OCI-LY1 (cell line): Measurements from ENCODE around the gene DDAH1.
A peak's percentile ranks its signal among the peaks of the same experiment; 100 is the strongest.

Source experiments
- H2AFZ ChIP-seq: fragments of 200-600 bp; sonication (generic), shearing (Covaris generic); 2 replicates; pipeline ENCODE4 v1.6.0; 2014; ENCODE audit warnings: antibody characterized with exemption, mild to moderate bottlenecking, low read length
- H3F3A ChIP-seq: fragments of 200-600 bp; sonication (generic), shearing (Covaris generic); 2 replicates; pipeline ENCODE4 v1.6.0; 2014; ENCODE audit warnings: mild to moderate bottlenecking, antibody characterized with exemption, low read length, moderate library complexity; ENCODE audit not compliant: insufficient read depth
- H3K27ac ChIP-seq: fragments of 200-600 bp; sonication (generic); 2 replicates; pipeline ENCODE4 v1.5.1; 2014; ENCODE audit warnings: low read length, mixed run types, mild to moderate bottlenecking, low read depth; ENCODE audit not compliant: poor library complexity, severe bottlenecking
- H3K27me3 ChIP-seq: fragments of 200-600 bp; sonication (generic); 2 replicates; pipeline ENCODE4 v1.6.0; 2014; ENCODE audit warnings: antibody characterized with exemption, mild to moderate bottlenecking, low read length, moderate library complexity; ENCODE audit not compliant: insufficient read depth
- H3K36me3 ChIP-seq: fragments of 200-600 bp; sonication (generic); 2 replicates; pipeline ENCODE4 v1.6.1; 2014; ENCODE audit warnings: mild to moderate bottlenecking, antibody characterized with exemption, low read length, moderate library complexity, mixed read lengths; ENCODE audit not compliant: insufficient read depth
- H3K4me1 ChIP-seq: fragments of 200-600 bp; sonication (generic); 2 replicates; pipeline ENCODE4 v1.5.1; 2014; ENCODE audit warnings: mild to moderate bottlenecking, low read length, moderate library complexity; ENCODE audit not compliant: insufficient read depth, severe bottlenecking
- H3K4me2 ChIP-seq: fragments of 200-600 bp; sonication (generic), shearing (Covaris generic); 2 replicates; pipeline ENCODE4 v1.6.1; 2014; ENCODE audit warnings: low read length
- H3K4me3 ChIP-seq: fragments of 200-600 bp; sonication (generic); 2 replicates; pipeline ENCODE4 v1.5.1; 2014; ENCODE audit warnings: low read length, low read depth, mild to moderate bottlenecking, mixed read lengths; ENCODE audit not compliant: poor library complexity, severe bottlenecking
- H3K79me2 ChIP-seq: fragments of 200-600 bp; shearing (Covaris generic); 2 replicates; pipeline ENCODE4 v1.6.1; 2016; ENCODE audit warnings: mixed run types, low read length, mixed read lengths; ENCODE audit not compliant: insufficient read depth
- H3K9ac ChIP-seq: fragments of 200-600 bp; sonication (generic), shearing (Covaris generic); 2 replicates; pipeline ENCODE4 v1.6.1; 2014; ENCODE audit warnings: mild to moderate bottlenecking, low read length, mixed read lengths
- H3K9me2 ChIP-seq: fragments of 200-600 bp; sonication (generic), shearing (Covaris generic); 2 replicates; pipeline ENCODE4 v1.6.1; 2014; ENCODE audit warnings: low read depth, mild to moderate bottlenecking, low read length, mixed read lengths
- H3K9me3 ChIP-seq: fragments of 200-600 bp; shearing (Covaris generic); 2 replicates; pipeline ENCODE4 v1.6.1; 2014; ENCODE audit warnings: low read length, mixed read lengths
- H4K20me1 ChIP-seq: fragments of 200-600 bp; sonication (generic), shearing (Covaris generic); 2 replicates; pipeline ENCODE4 v1.6.0; 2016; ENCODE audit warnings: mild to moderate bottlenecking, low read length; ENCODE audit not compliant: insufficient read depth
- EZH2 ChIP-seq: fragments of 200-600 bp; sonication (generic), shearing (Covaris generic); IDR thresholded peaks from 2 replicates; pipeline ENCODE4 v1.8.0; 2017; ENCODE audit warnings: borderline replicate concordance, mixed run types, mild to moderate bottlenecking, antibody characterized with exemption, low read length, moderate library complexity, mixed read lengths
- TF ChIP-seq, protein P1 (sequence below): fragments of 200-600 bp; sonication (generic), shearing (Covaris generic); IDR thresholded peaks from 2 replicates; pipeline ENCODE4 v1.5.1; 2017; ENCODE audit warnings: mild to moderate bottlenecking, antibody characterized with exemption, low read length, moderate library complexity, mixed read lengths

Gene DDAH1

DNA sequence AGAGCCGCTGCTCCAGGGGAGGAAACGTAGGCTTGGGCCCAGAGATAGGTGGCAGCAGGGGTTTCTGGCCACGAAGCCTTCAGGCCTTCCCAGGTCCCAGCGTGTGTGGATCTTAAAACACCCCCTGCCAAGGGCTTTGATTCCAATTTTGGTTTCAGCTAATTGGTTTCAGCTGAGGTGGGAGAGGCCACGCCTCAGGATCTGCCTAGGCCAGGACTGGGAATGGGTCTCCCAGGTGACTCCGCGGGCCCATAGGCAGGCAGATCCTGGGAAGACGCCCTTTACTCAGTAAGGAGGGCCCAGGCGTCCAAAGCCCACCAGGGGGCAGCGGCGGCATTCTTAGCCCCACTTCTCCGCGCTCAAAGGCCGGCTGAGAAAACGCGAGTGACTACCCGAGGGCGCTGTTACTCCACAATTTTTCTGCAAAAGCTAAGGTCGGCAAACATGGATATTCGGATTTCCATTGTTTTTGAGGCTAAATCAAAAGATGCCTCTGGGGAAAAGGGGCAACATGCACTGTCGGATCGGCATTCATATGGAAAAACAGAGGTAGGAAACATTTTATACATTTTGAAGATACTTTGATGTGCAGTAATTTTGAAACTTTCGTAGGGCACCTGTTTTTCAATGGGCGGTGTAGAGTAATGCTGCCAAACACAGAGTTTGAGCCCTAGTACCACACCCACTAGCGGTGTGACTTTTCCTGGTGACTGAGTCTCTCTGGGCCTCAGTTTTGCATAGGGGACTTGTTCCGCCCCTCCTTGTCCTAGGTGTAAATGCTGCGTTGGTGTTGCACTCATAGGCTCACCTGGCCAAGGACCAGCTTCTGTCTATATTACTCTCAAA is 156.7 kb downstream of the DDAH1 start:
- no peaks in the 10 kb centered on the region for H4K20me1 ChIP-seq
- no peak overlapping the region for H3K9ac ChIP-seq
- TF ChIP-seq, protein P1, sequence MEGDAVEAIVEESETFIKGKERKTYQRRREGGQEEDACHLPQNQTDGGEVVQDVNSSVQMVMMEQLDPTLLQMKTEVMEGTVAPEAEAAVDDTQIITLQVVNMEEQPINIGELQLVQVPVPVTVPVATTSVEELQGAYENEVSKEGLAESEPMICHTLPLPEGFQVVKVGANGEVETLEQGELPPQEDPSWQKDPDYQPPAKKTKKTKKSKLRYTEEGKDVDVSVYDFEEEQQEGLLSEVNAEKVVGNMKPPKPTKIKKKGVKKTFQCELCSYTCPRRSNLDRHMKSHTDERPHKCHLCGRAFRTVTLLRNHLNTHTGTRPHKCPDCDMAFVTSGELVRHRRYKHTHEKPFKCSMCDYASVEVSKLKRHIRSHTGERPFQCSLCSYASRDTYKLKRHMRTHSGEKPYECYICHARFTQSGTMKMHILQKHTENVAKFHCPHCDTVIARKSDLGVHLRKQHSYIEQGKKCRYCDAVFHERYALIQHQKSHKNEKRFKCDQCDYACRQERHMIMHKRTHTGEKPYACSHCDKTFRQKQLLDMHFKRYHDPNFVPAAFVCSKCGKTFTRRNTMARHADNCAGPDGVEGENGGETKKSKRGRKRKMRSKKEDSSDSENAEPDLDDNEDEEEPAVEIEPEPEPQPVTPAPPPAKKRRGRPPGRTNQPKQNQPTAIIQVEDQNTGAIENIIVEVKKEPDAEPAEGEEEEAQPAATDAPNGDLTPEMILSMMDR = peak; percentile 98
- no peak for TF ChIP-seq EZH2
- H3K4me2 ChIP-seq = peak overlapping the region; percentile 46; the same call in 1 of the 2 replicates
- no peaks in the 10 kb centered on the region for H3F3A ChIP-seq
- no peak overlapping the region for H2AFZ ChIP-seq
- H3K27me3 ChIP-seq = no peaks in the 10 kb centered on the region
- H3K9me2 ChIP-seq = no peaks in the 10 kb centered on the region
- no peaks in the 10 kb centered on the region for H3K79me2 ChIP-seq
- H3K36me3 ChIP-seq = no peaks in the 10 kb centered on the region
- H3K4me1 ChIP-seq = peaks cover 7% of the 10 kb centered on the region
- no peak overlapping the region for H3K27ac ChIP-seq
- no peaks in the 10 kb centered on the region for H3K9me3 ChIP-seq
- H3K4me3 ChIP-seq = no peak overlapping the region

DNA sequence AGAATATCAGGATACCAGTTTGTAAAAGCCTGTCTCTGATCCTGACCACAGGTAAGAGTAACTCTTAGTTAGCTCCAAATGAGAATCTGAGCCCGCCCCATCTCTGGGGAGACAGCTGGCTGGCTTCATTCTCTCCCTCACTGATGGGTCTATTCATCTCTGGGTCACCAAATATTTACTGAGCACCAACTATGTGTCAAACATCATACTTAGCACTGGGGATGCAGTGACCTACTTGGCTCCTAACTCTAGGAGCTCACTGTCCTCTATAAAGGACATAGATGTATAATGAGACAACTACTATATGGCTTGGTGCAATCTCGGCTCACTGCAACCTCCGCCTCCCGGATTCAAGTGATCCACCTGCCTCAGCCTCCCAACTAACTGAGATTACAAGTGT is 158.7 kb downstream of the DDAH1 start:
- no peaks in the 10 kb centered on the region for H3F3A ChIP-seq
- no peaks in the 10 kb centered on the region for H4K20me1 ChIP-seq
- H3K9me2 ChIP-seq = no peaks in the 10 kb centered on the region
- peaks cover 7% of the 10 kb centered on the region for H3K4me1 ChIP-seq
- no peak for TF ChIP-seq EZH2
- TF ChIP-seq, protein P1 = no peak
- no peak overlapping the region for H2AFZ ChIP-seq
- H3K9me3 ChIP-seq = no peaks in the 10 kb centered on the region
- H3K27me3 ChIP-seq = no peaks in the 10 kb centered on the region
- no peak overlapping the region for H3K27ac ChIP-seq
- no peaks in the 10 kb centered on the region for H3K36me3 ChIP-seq
- H3K4me2 ChIP-seq = no peak overlapping the region
- no peak overlapping the region for H3K9ac ChIP-seq
- no peaks in the 10 kb centered on the region for H3K79me2 ChIP-seq
- no peak overlapping the region for H3K4me3 ChIP-seq

DNA sequence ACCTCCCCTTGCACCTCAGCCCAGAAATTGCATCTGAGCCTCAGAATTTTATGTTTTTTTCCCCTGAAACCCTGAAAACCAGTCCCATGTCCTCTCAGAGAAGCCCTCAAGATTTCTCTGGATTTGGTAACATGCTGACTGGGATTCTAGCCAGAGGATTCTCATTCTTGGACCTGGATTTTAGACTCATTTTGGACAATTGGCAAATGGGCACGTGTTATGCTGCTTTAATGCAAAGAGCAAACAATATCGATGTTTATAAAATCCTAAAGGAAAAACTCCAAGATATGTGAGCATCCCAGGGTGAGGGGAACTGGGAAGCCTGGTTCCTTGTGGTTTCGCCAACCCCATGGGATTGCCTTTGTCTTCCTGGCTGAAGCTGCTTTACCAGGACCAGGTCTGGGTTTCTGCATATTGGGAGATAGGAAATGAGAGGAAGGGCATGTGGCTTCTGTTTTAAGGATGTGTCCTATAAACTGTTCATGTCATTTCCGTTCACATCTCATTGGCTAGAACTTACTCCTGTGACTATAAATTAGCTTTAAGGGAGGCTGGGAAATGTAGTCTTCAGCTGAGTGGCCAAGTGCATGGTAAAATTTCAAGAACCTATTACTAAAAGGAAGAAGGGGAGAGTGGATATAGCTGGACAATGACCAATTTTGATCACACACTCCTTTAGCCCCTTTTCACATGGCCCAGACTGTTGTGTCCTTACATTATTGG is 161.4 kb downstream of the DDAH1 start:
- Histone ChIP-seq H3K4me1 (peaks cover 5% of the 10 kb centered on the region), H3K27ac (no peak overlapping the region), H3K4me3 (no peak overlapping the region), H3K9me3 (no peaks in the 10 kb centered on the region), H4K20me1 (no peaks in the 10 kb centered on the region), H3K36me3 (no peaks in the 10 kb centered on the region), H3K4me2 (no peak overlapping the region), H2AFZ (no peak overlapping the region), H3K9me2 (no peaks in the 10 kb centered on the region), H3K27me3 (no peaks in the 10 kb centered on the region), H3F3A (no peaks in the 10 kb centered on the region), H3K79me2 (no peaks in the 10 kb centered on the region), H3K9ac (no peak overlapping the region)
- no peak for TF ChIP-seq EZH2
- TF ChIP-seq, protein P1 = no peak
